B cell (primary cell): Measurements from ENCODE around the gene ABCC1. TPM values are rescaled to one million over a fixed set of nuclear protein-coding genes. Genes with fewer than 3 reads are reported as not detected.

ENCODE experiments used
- ATAC-seq: fragments of 200-7000 bp; cut with Tn5 transposase; one replicate; pipeline ENCODE4 v1.10.0; 2021; ENCODE audit warnings: low read depth, mild to moderate bottlenecking, moderate number of reproducible peaks, moderate library complexity
- CTCF ChIA-PET: fragments of 350-600 bp; sonication (Branson Sonifier 250); formaldehyde crosslinking; loops from one replicate; lab custom pipeline; 2021; ENCODE audit warnings: antibody characterized with exemption, inconsistent platforms; lab: Charles Lee
- POLR2A ChIA-PET: fragments of 350-600 bp; sonication (Branson Sonifier 250); formaldehyde crosslinking; loops from one replicate; lab custom pipeline; 2021; ENCODE audit warnings: antibody characterized with exemption; lab: Charles Lee
- DNase-seq: peaks from one replicate; pipeline ENCODE4 v3.0.0; 2013
- H2AFZ ChIP-seq: 2 replicates; pipeline ENCODE4 v1.6.1; 2012; ENCODE audit warnings: mild to moderate bottlenecking, low read depth, low read length; ENCODE audit not compliant: insufficient read depth, poor library complexity, severe bottlenecking
- H3K27ac ChIP-seq, 2 donors: 1 replicate in 1 of 2; 2 replicates in 1 of 2; pipeline ENCODE4 v1.5.1; 2012 to 2013; ENCODE audit warnings: low read length in 2 of 2, mild to moderate bottlenecking in 2 of 2, moderate library complexity in 1 of 2
- H3K27me3 ChIP-seq, 4 experiments: fragments of 200-600 bp in 1 of 4; sonication (generic) in 1 of 4; replicated peaks in 1 of 4; 1 replicate in 2 of 4; 2 replicates in 2 of 4; pipeline versions ENCODE4 v1.6.1 to v1.7.0; 2013 to 2016; ENCODE audit warnings: low read length in 3 of 4, mild to moderate bottlenecking in 2 of 4, mixed read lengths in 1 of 4, moderate library complexity in 1 of 4; ENCODE audit not compliant: insufficient read depth in 4 of 4, control insufficient read depth in 3 of 4; ENCODE audit errors: control extremely low read depth in 1 of 4
- H3K36me3 ChIP-seq, 2 experiments: replicated peaks in 1 of 2; 1 replicate in 1 of 2; 2 replicates in 1 of 2; pipeline versions ENCODE4 v1.6.1 to v1.7.1; 2013; ENCODE audit warnings: low read length in 1 of 2; ENCODE audit not compliant: insufficient read depth in 2 of 2, control insufficient read depth in 1 of 2; ENCODE audit errors: control extremely low read depth in 1 of 2, extremely low read depth in 1 of 2
- H3K4me1 ChIP-seq, 2 donors: fragments of 200-600 bp in 1 of 2; sonication (generic) in 1 of 2; 1 replicate in 1 of 2; 2 replicates in 1 of 2; pipeline versions ENCODE4 v1.5.1 to v1.6.1; 2013 to 2017; ENCODE audit warnings: low read length in 2 of 2; ENCODE audit not compliant: control insufficient read depth in 2 of 2, insufficient read depth in 2 of 2
- H3K4me2 ChIP-seq: replicated peaks from 2 replicates; pipeline ENCODE3; 2012; ENCODE audit warnings: mild to moderate bottlenecking, low read depth, low read length; ENCODE audit not compliant: poor library complexity, severe bottlenecking
- H3K4me3 ChIP-seq, 5 experiments: fragments of 200-600 bp in 1 of 5; sonication (generic) in 1 of 5; 1 replicate in 3 of 5; 2 replicates in 2 of 5; pipeline versions ENCODE4 v1.5.1 to v1.7.0; 2011 to 2016; ENCODE audit warnings: low read length in 4 of 5, mild to moderate bottlenecking in 4 of 5, low read depth in 2 of 5, control low read depth in 1 of 5, moderate library complexity in 1 of 5; ENCODE audit not compliant: insufficient read depth in 1 of 5; ENCODE audit errors: control extremely low read depth in 1 of 5, extremely low read depth in 1 of 5
- H3K79me2 ChIP-seq: fragments of 200-600 bp; sonication (generic); one replicate; pipeline ENCODE4 v1.6.0; 2016; ENCODE audit warnings: low read length; ENCODE audit not compliant: control insufficient read depth, insufficient read depth
- H3K9ac ChIP-seq: fragments of 200-600 bp; sonication (generic); 2 replicates; pipeline ENCODE4 v1.6.1; 2017; ENCODE audit warnings: mild to moderate bottlenecking, low read length, moderate library complexity
- H3K9me3 ChIP-seq, 3 donors: one replicate each; pipeline versions ENCODE4 v1.6.1 to v1.7.1; 2013; ENCODE audit warnings: low read length in 2 of 3; ENCODE audit not compliant: control insufficient read depth in 2 of 3, insufficient read depth in 1 of 3; ENCODE audit errors: control extremely low read depth in 1 of 3
- H4K20me1 ChIP-seq: 2 replicates; pipeline ENCODE4 v1.6.0; 2012; ENCODE audit warnings: mild to moderate bottlenecking, low read length; ENCODE audit not compliant: insufficient read depth, control insufficient read depth, poor library complexity, severe bottlenecking
- H3K27ac Mint-ChIP-seq: one replicate; pipeline ENCODE4 v1.8.0; 2021; ENCODE audit warnings: mixed read lengths
- H3K27me3 Mint-ChIP-seq: one replicate; pipeline ENCODE4 v1.8.0; 2021; ENCODE audit warnings: mixed read lengths
- H3K4me1 Mint-ChIP-seq: one replicate; pipeline ENCODE4 v1.8.0; 2021; ENCODE audit warnings: mixed read lengths
- H3K4me3 Mint-ChIP-seq: one replicate; pipeline ENCODE4 v1.8.0; 2021; ENCODE audit warnings: mixed read lengths
- H3K9me3 Mint-ChIP-seq: one replicate; pipeline ENCODE4 v1.8.0; 2022; ENCODE audit warnings: mixed read lengths; ENCODE audit not compliant: insufficient read depth
- EZH2 ChIP-seq: IDR thresholded peaks from 2 replicates; pipeline ENCODE4 v1.6.1; 2012; ENCODE audit warnings: borderline replicate concordance, low read depth, mild to moderate bottlenecking, moderate library complexity, low read length; ENCODE audit not compliant: insufficient read depth, poor library complexity, severe bottlenecking
- WGBS: methylation state at CpG from one replicate; pipeline ENCODE4 v1.1.5; 2013; ENCODE audit warnings: missing lambda C conversion rate; ENCODE audit not compliant: insufficient coverage; 5-methylcytosine and 5-hydroxymethylcytosine counted together
- intact Hi-C: fragments of 100-400 bp; cut with micrococcal nuclease; formaldehyde crosslinking; loops from one replicate; pipeline ENCODE4 v1.10.0; 2022
- polyA plus RNA-seq: library from polyadenylated mRNA; depleted of rRNA; stranded (reverse); fragments of >200 nt; gene quantifications from 2 replicates; pipeline ENCODE4 v1.2.3, GENCODE V29; 2012
- total RNA-seq, 2 donors: library from RNA; stranded (reverse); fragments of 120-200 nt in 1 of 2; gene quantifications; 1 replicate in 1 of 2; 2 replicates in 1 of 2; pipeline versions ENCODE4 v1.2.3 to v1.2.4, GENCODE V29; 2013 to 2022
- TF ChIP-seq, protein P1 (sequence below): fragments of 200-600 bp; IDR thresholded peaks from one replicate; pipeline ENCODE4 v1.8.0; 2022; ENCODE audit warnings: antibody characterized with exemption, mild to moderate bottlenecking

The ABCC1 gene
- total and polyA plus RNA-seq, 2 donors (not counting 1 experiment from before 2014, with no cell fraction given), result 21.8 to 73.0 TPM

DNA sequence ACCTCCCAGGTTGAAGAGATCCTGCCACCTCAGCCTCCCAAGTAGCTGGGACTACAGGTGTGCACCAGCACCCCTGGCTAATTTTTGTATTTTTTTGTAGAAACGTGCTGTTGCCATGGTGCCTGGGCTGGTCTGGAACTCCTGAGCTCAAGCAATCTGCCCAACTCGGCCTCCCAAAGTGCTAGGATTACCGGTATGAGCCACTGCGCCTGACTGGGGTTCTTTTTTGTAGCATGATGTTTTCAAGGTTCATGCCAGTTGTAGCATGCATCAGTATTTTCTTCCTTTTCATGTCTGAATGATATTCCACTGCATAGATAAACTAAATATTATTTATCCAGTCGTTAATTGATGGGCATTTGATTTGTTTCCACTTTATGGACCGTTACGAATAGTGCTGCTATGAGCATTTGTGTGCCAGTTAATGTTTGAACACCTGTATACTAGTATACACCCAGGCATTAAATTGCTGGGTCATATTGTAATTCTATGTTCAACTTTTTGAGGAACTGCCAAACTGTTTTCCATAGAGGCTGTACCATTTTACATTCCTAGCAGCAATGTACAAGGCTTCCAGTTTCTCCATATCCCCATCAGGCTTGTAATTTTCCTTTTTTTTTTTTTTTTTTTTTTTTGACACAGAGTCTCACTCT is 36.2 kb upstream of the ABCC1 start:
- Histone ChIP-seq H3K9ac (no peak overlapping the region), H3K9me3 (no peaks in the 10 kb centered on the region), H4K20me1 (no peaks in the 10 kb centered on the region), H3K4me3 (no peak overlapping the region), H3K27ac (no peak overlapping the region), H3K79me2 (no peaks in the 10 kb centered on the region), H2AFZ (peak overlapping the region; percentile 6), H3K36me3 (no peaks in the 10 kb centered on the region), H3K4me1 (no peaks in the 10 kb centered on the region), H3K27me3 (no peaks in the 10 kb centered on the region), H3K4me2 (no peak overlapping the region)
- Mint-ChIP-seq H3K27me3 (no peaks in the 10 kb centered on the region), H3K4me3 (no peak overlapping the region), H3K4me1 (peaks cover 2% of the 10 kb centered on the region), H3K9me3 (no peaks in the 10 kb centered on the region), H3K27ac (no peak overlapping the region)
- DNase-seq (no peak), ATAC-seq (no peak)
- ChIA-PET POLR2A (no interaction called here), CTCF (no interaction called here)
- intact Hi-C loops, result no loop called here
- WGBS, result 66% methylated on average over 4 of the region's 7 CpGs
- TF ChIP-seq EZH2, result no peak
- TF ChIP-seq, protein P1, sequence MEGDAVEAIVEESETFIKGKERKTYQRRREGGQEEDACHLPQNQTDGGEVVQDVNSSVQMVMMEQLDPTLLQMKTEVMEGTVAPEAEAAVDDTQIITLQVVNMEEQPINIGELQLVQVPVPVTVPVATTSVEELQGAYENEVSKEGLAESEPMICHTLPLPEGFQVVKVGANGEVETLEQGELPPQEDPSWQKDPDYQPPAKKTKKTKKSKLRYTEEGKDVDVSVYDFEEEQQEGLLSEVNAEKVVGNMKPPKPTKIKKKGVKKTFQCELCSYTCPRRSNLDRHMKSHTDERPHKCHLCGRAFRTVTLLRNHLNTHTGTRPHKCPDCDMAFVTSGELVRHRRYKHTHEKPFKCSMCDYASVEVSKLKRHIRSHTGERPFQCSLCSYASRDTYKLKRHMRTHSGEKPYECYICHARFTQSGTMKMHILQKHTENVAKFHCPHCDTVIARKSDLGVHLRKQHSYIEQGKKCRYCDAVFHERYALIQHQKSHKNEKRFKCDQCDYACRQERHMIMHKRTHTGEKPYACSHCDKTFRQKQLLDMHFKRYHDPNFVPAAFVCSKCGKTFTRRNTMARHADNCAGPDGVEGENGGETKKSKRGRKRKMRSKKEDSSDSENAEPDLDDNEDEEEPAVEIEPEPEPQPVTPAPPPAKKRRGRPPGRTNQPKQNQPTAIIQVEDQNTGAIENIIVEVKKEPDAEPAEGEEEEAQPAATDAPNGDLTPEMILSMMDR, result no peak

DNA sequence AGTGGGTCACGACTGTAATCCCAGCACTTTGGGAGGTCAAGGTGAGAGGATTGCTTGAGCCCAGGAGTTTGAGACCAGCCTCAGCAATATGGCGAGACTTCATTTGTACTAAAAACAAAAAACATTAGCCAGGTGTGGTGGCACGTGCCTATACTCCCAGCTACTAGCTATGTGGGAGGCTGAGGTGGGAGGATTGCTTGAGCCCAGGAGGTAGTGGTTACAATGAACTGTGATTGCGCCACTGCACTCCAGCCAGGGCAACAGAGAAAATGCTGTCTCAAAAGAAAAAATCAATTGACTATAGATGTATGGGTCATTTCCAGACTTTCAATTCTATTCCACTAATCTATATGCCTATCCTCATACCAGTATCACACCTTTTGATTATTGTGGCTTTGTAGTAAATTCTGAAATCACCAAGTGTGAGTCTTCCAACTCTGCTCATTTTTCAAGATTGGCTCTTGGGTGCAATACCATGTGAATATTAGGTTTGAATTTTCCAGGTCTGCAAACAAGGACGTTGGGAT is 33.8 kb upstream of the ABCC1 start:
- ChIA-PET CTCF (no interaction called here), POLR2A (no interaction called here)
- H2AFZ ChIP-seq, result no peak overlapping the region
- Mint-ChIP-seq H3K27ac (no peak overlapping the region), H3K4me3 (no peak overlapping the region), H3K4me1 (no peaks in the 10 kb centered on the region), H3K27me3 (no peaks in the 10 kb centered on the region), H3K9me3 (no peaks in the 10 kb centered on the region)
- WGBS, result no CpG with 5 or more reads among the region's 5 CpGs
- H3K36me3 ChIP-seq, result no peaks in the 10 kb centered on the region
- no peak overlapping the region for H3K9ac ChIP-seq
- H3K4me1 ChIP-seq, result no peaks in the 10 kb centered on the region
- no peaks in the 10 kb centered on the region for H3K27me3 ChIP-seq
- no peak overlapping the region for H3K27ac ChIP-seq
- H3K4me3 ChIP-seq, result no peak overlapping the region
- H4K20me1 ChIP-seq, result no peaks in the 10 kb centered on the region
- no peaks in the 10 kb centered on the region for H3K9me3 ChIP-seq
- H3K4me2 ChIP-seq, result no peak overlapping the region
- H3K79me2 ChIP-seq, result no peaks in the 10 kb centered on the region
- TF ChIP-seq, protein P1, result no peak
- no peak for TF ChIP-seq EZH2
- no peak for ATAC-seq
- intact Hi-C loops, result no loop called here
- DNase-seq, result no peak
